ENCODE measurements around the gene IFNL4.
"Not testable (repeated sequence)": the region's sequence is repeated elsewhere in the genome, so short reads cannot be mapped to it uniquely, and the experiment has no call there.

The IFNL4 gene

GRCh38 chr19:39248806-39249205 is at the start of gene IFNL4:
TSS of gene IFNL4 (minus strand) at chr19:39248856.
- H3K27me3 Mint-ChIP-seq = peaks cover 21% of the 10 kb centered on the region
- H3K27ac Mint-ChIP-seq = no peak within 1 kb of the TSS
- H3K4me3 Mint-ChIP-seq = no peak within 1 kb of the TSS
- no peaks in the 10 kb centered on the region for H3K9me3 Mint-ChIP-seq
- no peaks in the 10 kb centered on the region for H3K36me3 Mint-ChIP-seq (ENCODE audit: low read depth)
- H3K4me1 Mint-ChIP-seq (ENCODE audit: low read depth) = peaks cover 4% of the 10 kb centered on the region
- no peak for DNase-seq

- H3K36me3 Mint-ChIP-seq (ENCODE audit: low read depth) = no peaks in the 10 kb centered on the region
- peaks cover 16% of the 10 kb centered on the region for H3K4me1 Mint-ChIP-seq (ENCODE audit: low read depth)
- no peaks in the 10 kb centered on the region for H3K9me3 Mint-ChIP-seq
- peak overlapping the region; percentile 35 for H3K4me3 Mint-ChIP-seq
- DNase-seq = peak; percentile 60
- no peaks in the 10 kb centered on the region for H3K27me3 Mint-ChIP-seq
- peak overlapping the region; percentile 39 for H3K27ac Mint-ChIP-seq
These were observed 49.4 kb upstream of the IFNL4 start for GRCh38 chr19:39297931-39298634.

GRCh38 chr19:39296906-39297305 is 48.2 kb upstream of the IFNL4 start:
- H3K4me3 Mint-ChIP-seq = no peak overlapping the region
- H3K36me3 Mint-ChIP-seq (ENCODE audit: low read depth) = no peaks in the 10 kb centered on the region
- no peak overlapping the region for H3K27ac Mint-ChIP-seq
- peaks cover 2% of the 10 kb centered on the region for H3K27me3 Mint-ChIP-seq
- no peak for DNase-seq
- H3K9me3 Mint-ChIP-seq = no peaks in the 10 kb centered on the region
- H3K4me1 Mint-ChIP-seq (ENCODE audit: low read depth) = peaks cover 16% of the 10 kb centered on the region

GRCh38 chr19:39296055-39296645 is 47.5 kb upstream of the IFNL4 start, which contains the start of gene IFNL1:
TSS of gene IFNL1 (plus strand) at chr19:39296407. CDS start at chr19:39296422, 15 bp downstream.
- no peak within 1 kb of the TSS for H3K4me3 Mint-ChIP-seq
- no peaks in the 10 kb centered on the region for H3K36me3 Mint-ChIP-seq (ENCODE audit: low read depth)
- H3K27me3 Mint-ChIP-seq = peaks cover 2% of the 10 kb centered on the region

GRCh38 chr19:39293394-39293793 is 44.7 kb upstream of the IFNL4 start:
- no peaks in the 10 kb centered on the region for H3K36me3 Mint-ChIP-seq (ENCODE audit: low read depth)
- no peak overlapping the region for H3K4me3 Mint-ChIP-seq
- H3K9me3 Mint-ChIP-seq = no peaks in the 10 kb centered on the region
- peaks cover 10% of the 10 kb centered on the region for H3K4me1 Mint-ChIP-seq (ENCODE audit: low read depth)
- peaks cover 2% of the 10 kb centered on the region for H3K27me3 Mint-ChIP-seq
- H3K27ac Mint-ChIP-seq = no peak overlapping the region
- no peak for DNase-seq

More at GRCh38 chr19:39296055-39296645, 47.5 kb upstream of the IFNL4 start, which contains the start of gene IFNL1:
- H3K4me1 Mint-ChIP-seq (ENCODE audit: low read depth) = peaks cover 16% of the 10 kb centered on the region
- DNase-seq = no peak
- H3K27ac Mint-ChIP-seq = no peak within 1 kb of the TSS
- H3K9me3 Mint-ChIP-seq = no peaks in the 10 kb centered on the region

GRCh38 chr19:39284032-39284431 is 35.4 kb upstream of the IFNL4 start:
- peaks cover 4% of the 10 kb centered on the region for H3K9me3 Mint-ChIP-seq
- no peak overlapping the region for H3K27ac Mint-ChIP-seq
- no peaks in the 10 kb centered on the region for H3K36me3 Mint-ChIP-seq (ENCODE audit: low read depth)
- H3K4me1 Mint-ChIP-seq (ENCODE audit: low read depth) = no peaks in the 10 kb centered on the region
- no peak for DNase-seq
- no peak overlapping the region for H3K4me3 Mint-ChIP-seq
- H3K27me3 Mint-ChIP-seq = no peaks in the 10 kb centered on the region

- no peaks in the 10 kb centered on the region for H3K27me3 Mint-ChIP-seq
- no peaks in the 10 kb centered on the region for H3K36me3 Mint-ChIP-seq (ENCODE audit: low read depth)
- H3K9me3 Mint-ChIP-seq = peaks cover 4% of the 10 kb centered on the region
- H3K4me3 Mint-ChIP-seq = no peak overlapping the region
- H3K4me1 Mint-ChIP-seq (ENCODE audit: low read depth) = no peaks in the 10 kb centered on the region
- no peak for DNase-seq
- no peak overlapping the region for H3K27ac Mint-ChIP-seq
These were observed 33.4 kb upstream of the IFNL4 start for GRCh38 chr19:39282021-39282420.

GRCh38 chr19:39277598-39277997 is 28.9 kb upstream of the IFNL4 start:
- no peak overlapping the region for H3K27ac Mint-ChIP-seq
- no peak overlapping the region for H3K4me3 Mint-ChIP-seq
- no peak for DNase-seq
- H3K9me3 Mint-ChIP-seq = peaks cover 4% of the 10 kb centered on the region
- H3K36me3 Mint-ChIP-seq (ENCODE audit: low read depth) = no peaks in the 10 kb centered on the region
- H3K27me3 Mint-ChIP-seq = no peaks in the 10 kb centered on the region
- no peaks in the 10 kb centered on the region for H3K4me1 Mint-ChIP-seq (ENCODE audit: low read depth)

- Mint-ChIP-seq H3K27ac (no peak overlapping the region), H3K27me3 (no peaks in the 10 kb centered on the region), H3K4me3 (no peak overlapping the region), H3K36me3 (ENCODE audit: low read depth) (no peaks in the 10 kb centered on the region), H3K4me1 (ENCODE audit: low read depth) (no peaks in the 10 kb centered on the region), H3K9me3 (no peaks in the 10 kb centered on the region)
- DNase-seq = no peak
These were observed 28.1 kb upstream of the IFNL4 start for GRCh38 chr19:39276740-39277139.

GRCh38 chr19:39275578-39275977 is 26.9 kb upstream of the IFNL4 start:
- H3K27me3 Mint-ChIP-seq = no peaks in the 10 kb centered on the region
- no peaks in the 10 kb centered on the region for H3K36me3 Mint-ChIP-seq (ENCODE audit: low read depth)
- DNase-seq = no peak
- H3K9me3 Mint-ChIP-seq = no peaks in the 10 kb centered on the region
- H3K4me3 Mint-ChIP-seq = no peak overlapping the region
- no peaks in the 10 kb centered on the region for H3K4me1 Mint-ChIP-seq (ENCODE audit: low read depth)
- no peak overlapping the region for H3K27ac Mint-ChIP-seq

- peaks cover 12% of the 10 kb centered on the region for H3K27me3 Mint-ChIP-seq
- not testable (repeated sequence) for H3K4me1 Mint-ChIP-seq (ENCODE audit: low read depth); H3K36me3 Mint-ChIP-seq (ENCODE audit: low read depth); DNase-seq; H3K9me3 Mint-ChIP-seq; H3K27ac Mint-ChIP-seq; H3K4me3 Mint-ChIP-seq
These were observed 25.2 kb upstream of the IFNL4 start for GRCh38 chr19:39273859-39274258.

GRCh38 chr19:39270036-39270871 is 21.6 kb upstream of the IFNL4 start:
- DNase-seq = no peak
- H3K27ac Mint-ChIP-seq = no peak overlapping the region
- H3K4me3 Mint-ChIP-seq = no peak overlapping the region
- no peaks in the 10 kb centered on the region for H3K36me3 Mint-ChIP-seq (ENCODE audit: low read depth)
- peaks cover 17% of the 10 kb centered on the region for H3K27me3 Mint-ChIP-seq
- H3K4me1 Mint-ChIP-seq (ENCODE audit: low read depth) = no peaks in the 10 kb centered on the region
- H3K9me3 Mint-ChIP-seq = no peaks in the 10 kb centered on the region

- not testable (repeated sequence) for H3K4me3 Mint-ChIP-seq; H3K27ac Mint-ChIP-seq; H3K4me1 Mint-ChIP-seq (ENCODE audit: low read depth); DNase-seq; H3K36me3 Mint-ChIP-seq (ENCODE audit: low read depth); H3K9me3 Mint-ChIP-seq
- peaks cover 24% of the 10 kb centered on the region for H3K27me3 Mint-ChIP-seq
These were observed 20.7 kb upstream of the IFNL4 start for GRCh38 chr19:39269369-39269768.

- peaks cover 31% of the 10 kb centered on the region for H3K27me3 Mint-ChIP-seq
- H3K9me3 Mint-ChIP-seq; H3K36me3 Mint-ChIP-seq (ENCODE audit: low read depth); H3K4me1 Mint-ChIP-seq (ENCODE audit: low read depth); DNase-seq; H3K27ac Mint-ChIP-seq; H3K4me3 Mint-ChIP-seq: not testable (repeated sequence)
These were observed 20.0 kb upstream of the IFNL4 start for GRCh38 chr19:39268531-39269223.

Measured in activated T-cell treated with anti-CD3 and anti-CD28 coated beads, Interleukin-2, amount 50 U/mL, for 24 hours (primary cell).